Mucosa of gallbladder (tissue), 1 donor: Measurements from ENCODE around the gene SLAIN1. TPM values are rescaled to one million over a fixed set of nuclear protein-coding genes. Genes with fewer than 3 reads are reported as not detected.

Experiments used
- total RNA-seq: library from RNA; stranded (reverse); gene quantifications from one replicate; pipeline ENCODE4 v1.2.1, GENCODE V29; 2021
- donor health status: DM: no; HTN: no; CAD: no.

Gene SLAIN1
- total RNA-seq, 1 donor from 2014 or later: 9.7 TPM

Other genes starting within 250 kb of the SLAIN1 start
- 0.12 TPM for gene SCEL, start 162.0 kb upstream of the SLAIN1 start, total RNA-seq
- gene EDNRB, start 221.1 kb downstream of the SLAIN1 start, total RNA-seq: 9.5 TPM